PC-9 (cell line): ENCODE data around the gene SUPT3H.

ENCODE experiments used
- CTCF ChIP-seq: fragments of 200-600 bp; sonication (generic); conservative IDR thresholded peaks from 2 replicates; pipeline ENCODE4 v1.6.1; 2017; ENCODE audit warnings: mixed run types, antibody characterized with exemption, mild to moderate bottlenecking, moderate library complexity
- EZH2 ChIP-seq: fragments of 200-600 bp; sonication (generic); IDR thresholded peaks from 2 replicates; pipeline ENCODE4 v1.8.0; 2017; ENCODE audit warnings: antibody characterized with exemption, low read depth

- TF ChIP-seq EZH2 (no peak), CTCF (no peak)
These were observed 228.9 kb downstream of the SUPT3H start for GRCh38 chr6:45148711-45149341.
